Progenitor cell of endocrine pancreas (in vitro differentiated cells): ENCODE measurements around the gene SH3BP5L. TPM values are rescaled to one million over a fixed set of nuclear protein-coding genes. Genes with fewer than 3 reads are reported as not detected.

Source experiments
- DNase-seq: peaks from one replicate; pipeline ENCODE4 v3.0.0; 2021; ENCODE audit warnings: low spot score; ENCODE audit not compliant: unreplicated experiment
- H3K27ac Mint-ChIP-seq: 2 replicates; pipeline ENCODE4 v1.8.0; 2021; ENCODE audit warnings: mild to moderate bottlenecking, moderate library complexity, mixed read lengths
- H3K27me3 Mint-ChIP-seq: 2 replicates; pipeline ENCODE4 v1.8.0; 2021; ENCODE audit warnings: mixed read lengths
- H3K36me3 Mint-ChIP-seq: 2 replicates; pipeline ENCODE4 v1.8.0; 2022; ENCODE audit warnings: mixed read lengths; ENCODE audit not compliant: insufficient read depth
- H3K4me1 Mint-ChIP-seq: 2 replicates; pipeline ENCODE4 v1.8.0; 2021; ENCODE audit warnings: low read depth, mixed read lengths
- H3K4me3 Mint-ChIP-seq: 2 replicates; pipeline ENCODE4 v1.8.0; 2021; ENCODE audit warnings: low read depth, mild to moderate bottlenecking, moderate library complexity, mixed read lengths
- H3K9me3 Mint-ChIP-seq: 2 replicates; pipeline ENCODE4 v1.8.0; 2021; ENCODE audit warnings: low read depth, mixed read lengths
- total RNA-seq: library from RNA; stranded (reverse); gene quantifications from 2 replicates; pipeline ENCODE4 v1.2.1, GENCODE V29; 2021
- TF ChIP-seq, protein P1 (sequence below): fragments of 200-600 bp; sonication (generic); IDR thresholded peaks from one replicate; pipeline ENCODE4 v1.5.0; 2021; ENCODE audit warnings: antibody characterized with exemption, mild to moderate bottlenecking; ENCODE audit not compliant: unreplicated experiment

The SH3BP5L gene
- total RNA-seq, 1 donor from 2014 or later = 32.5 TPM

DNA sequence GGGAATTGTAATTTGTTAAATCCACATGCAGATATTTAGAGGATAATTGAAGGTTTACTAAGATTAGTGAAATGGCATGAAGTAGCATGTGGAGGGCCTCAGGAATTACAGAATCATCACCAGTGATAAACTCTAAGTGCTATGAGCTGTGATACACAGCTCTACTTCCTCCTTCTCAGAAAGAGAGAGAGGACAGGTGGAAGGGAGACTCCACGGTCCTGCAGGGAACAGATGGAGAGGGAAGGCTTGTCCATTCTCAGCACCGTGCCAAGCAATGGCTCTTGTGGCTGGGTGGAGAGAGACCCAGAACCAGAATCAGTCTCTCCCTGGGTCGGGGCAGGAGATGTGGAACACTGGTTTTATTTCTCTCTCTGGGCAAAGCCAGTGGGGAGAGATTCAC lies 42.3 kb downstream of the SH3BP5L start:
- TF ChIP-seq, protein P1, sequence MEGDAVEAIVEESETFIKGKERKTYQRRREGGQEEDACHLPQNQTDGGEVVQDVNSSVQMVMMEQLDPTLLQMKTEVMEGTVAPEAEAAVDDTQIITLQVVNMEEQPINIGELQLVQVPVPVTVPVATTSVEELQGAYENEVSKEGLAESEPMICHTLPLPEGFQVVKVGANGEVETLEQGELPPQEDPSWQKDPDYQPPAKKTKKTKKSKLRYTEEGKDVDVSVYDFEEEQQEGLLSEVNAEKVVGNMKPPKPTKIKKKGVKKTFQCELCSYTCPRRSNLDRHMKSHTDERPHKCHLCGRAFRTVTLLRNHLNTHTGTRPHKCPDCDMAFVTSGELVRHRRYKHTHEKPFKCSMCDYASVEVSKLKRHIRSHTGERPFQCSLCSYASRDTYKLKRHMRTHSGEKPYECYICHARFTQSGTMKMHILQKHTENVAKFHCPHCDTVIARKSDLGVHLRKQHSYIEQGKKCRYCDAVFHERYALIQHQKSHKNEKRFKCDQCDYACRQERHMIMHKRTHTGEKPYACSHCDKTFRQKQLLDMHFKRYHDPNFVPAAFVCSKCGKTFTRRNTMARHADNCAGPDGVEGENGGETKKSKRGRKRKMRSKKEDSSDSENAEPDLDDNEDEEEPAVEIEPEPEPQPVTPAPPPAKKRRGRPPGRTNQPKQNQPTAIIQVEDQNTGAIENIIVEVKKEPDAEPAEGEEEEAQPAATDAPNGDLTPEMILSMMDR = no peak
- no peak overlapping the region for H3K4me3 Mint-ChIP-seq
- H3K36me3 Mint-ChIP-seq = peaks cover 4% of the 10 kb centered on the region
- H3K4me1 Mint-ChIP-seq = no peaks in the 10 kb centered on the region
- H3K27ac Mint-ChIP-seq = no peak overlapping the region
- no peaks in the 10 kb centered on the region for H3K27me3 Mint-ChIP-seq
- no peak for DNase-seq
- peaks cover 57% of the 10 kb centered on the region for H3K9me3 Mint-ChIP-seq

DNA sequence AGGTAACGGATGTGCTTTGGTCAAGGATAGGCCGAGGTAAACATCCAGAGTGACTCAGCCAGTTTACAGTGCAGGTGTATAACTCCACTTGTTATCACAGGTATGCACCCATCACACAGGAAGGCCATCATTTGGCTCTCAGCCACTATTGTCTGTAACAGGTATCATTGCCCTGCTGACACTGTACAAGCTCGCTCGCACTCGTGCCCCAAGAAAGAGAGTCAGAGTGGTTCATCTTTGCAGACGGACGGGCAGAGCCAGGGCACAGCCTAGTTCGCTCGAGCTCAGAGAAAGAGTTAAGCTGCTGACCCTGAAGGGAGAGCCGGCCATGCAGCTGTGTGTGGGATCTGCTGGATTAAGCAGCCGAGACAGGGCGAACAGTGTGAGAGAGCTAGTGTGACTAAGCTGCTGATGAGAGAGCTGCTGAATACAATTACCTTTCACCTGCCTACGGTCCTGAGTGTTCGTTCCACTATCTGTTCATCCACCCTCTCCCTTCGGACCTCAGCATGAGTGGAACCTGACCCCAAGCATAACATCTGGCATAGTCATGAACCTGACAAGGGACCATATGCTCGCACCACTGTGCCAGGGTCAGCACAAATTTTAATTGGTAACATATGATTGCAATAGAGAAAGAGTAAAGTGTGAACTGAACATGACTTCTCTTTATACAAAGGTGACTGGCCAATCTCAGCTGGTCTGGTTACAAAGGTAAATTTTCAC lies 43.1 kb downstream of the SH3BP5L start:
- Mint-ChIP-seq H3K4me1 (no peaks in the 10 kb centered on the region), H3K4me3 (no peak overlapping the region), H3K36me3 (peaks cover 4% of the 10 kb centered on the region), H3K27me3 (no peaks in the 10 kb centered on the region), H3K27ac (no peak overlapping the region), H3K9me3 (peaks cover 57% of the 10 kb centered on the region)
- TF ChIP-seq, protein P1 = no peak
- no peak for DNase-seq

DNA sequence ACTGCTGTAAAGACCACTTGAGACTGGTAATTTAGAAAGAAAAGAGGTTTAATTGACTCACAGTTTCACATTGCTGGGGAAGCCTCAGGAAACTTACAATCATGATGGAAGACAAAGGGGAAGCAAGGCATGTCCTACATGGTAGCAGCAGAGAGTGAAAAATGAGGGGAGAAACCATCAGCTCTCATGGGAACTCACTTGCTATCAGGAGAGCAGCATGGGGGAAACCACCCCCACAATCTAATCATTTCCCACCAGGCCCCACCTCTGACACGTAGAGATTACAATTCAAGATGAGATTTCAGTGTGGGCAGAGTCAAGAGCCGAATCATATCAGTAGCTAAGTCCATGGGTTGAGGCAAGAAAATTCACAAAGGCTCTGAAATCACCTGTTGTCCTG lies 46.4 kb downstream of the SH3BP5L start:
- Mint-ChIP-seq H3K4me3 (no peak overlapping the region), H3K36me3 (peaks cover 4% of the 10 kb centered on the region), H3K4me1 (no peaks in the 10 kb centered on the region), H3K9me3 (peaks cover 66% of the 10 kb centered on the region), H3K27me3 (no peaks in the 10 kb centered on the region), H3K27ac (no peak overlapping the region)
- no peak for DNase-seq
- TF ChIP-seq, protein P1 = no peak

DNA sequence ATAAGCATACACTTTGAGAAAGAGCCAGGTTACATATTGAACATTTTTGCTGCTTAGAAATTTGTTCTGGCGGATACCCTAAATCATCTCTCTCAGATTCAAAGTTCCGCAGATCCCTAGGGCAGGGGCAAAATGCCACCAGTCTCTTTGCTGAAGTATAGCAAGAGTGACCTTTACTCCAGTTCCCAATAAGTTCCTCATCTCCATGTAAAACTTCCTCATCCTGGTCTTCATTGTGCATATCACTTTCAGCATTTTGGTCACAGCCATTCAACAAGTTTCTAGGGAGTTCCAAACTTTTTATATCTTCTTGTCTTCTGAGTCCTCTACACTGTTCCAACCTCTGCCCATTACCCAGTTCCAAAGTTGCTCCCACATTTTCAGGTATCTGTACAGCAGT lies 46.8 kb downstream of the SH3BP5L start:
- Mint-ChIP-seq H3K27ac (no peak overlapping the region), H3K4me3 (no peak overlapping the region), H3K9me3 (peaks cover 66% of the 10 kb centered on the region), H3K36me3 (peaks cover 4% of the 10 kb centered on the region), H3K27me3 (no peaks in the 10 kb centered on the region), H3K4me1 (no peaks in the 10 kb centered on the region)
- no peak for DNase-seq
- TF ChIP-seq, protein P1 = no peak

DNA sequence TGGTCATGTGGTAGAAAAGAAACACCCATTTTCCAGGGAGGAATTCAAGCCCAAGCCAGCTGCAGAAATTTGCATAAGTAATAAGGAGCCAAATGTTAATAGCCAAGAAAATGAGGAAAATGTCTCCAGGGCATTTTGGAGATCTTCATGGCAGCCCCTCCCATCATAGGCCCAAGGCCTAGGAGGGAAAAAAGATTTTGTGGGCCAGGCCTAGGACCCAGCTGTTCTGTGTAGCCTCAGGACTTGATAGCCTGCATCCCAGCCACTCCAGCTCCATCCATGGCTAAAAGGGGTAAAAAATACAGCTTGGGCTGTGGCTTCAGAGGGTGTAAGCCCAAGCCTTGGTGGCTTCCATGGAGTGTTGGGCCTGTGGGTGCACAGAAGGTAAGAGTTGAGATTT lies 48.7 kb downstream of the SH3BP5L start:
- Mint-ChIP-seq H3K36me3 (peaks cover 3% of the 10 kb centered on the region), H3K27me3 (no peaks in the 10 kb centered on the region), H3K4me1 (no peaks in the 10 kb centered on the region), H3K4me3 (no peak overlapping the region), H3K27ac (no peak overlapping the region), H3K9me3 (peaks cover 60% of the 10 kb centered on the region)
- no peak for DNase-seq
- TF ChIP-seq, protein P1 = no peak
